ENCODE data around the gene IGF1R.
A peak's percentile ranks its signal among the peaks of the same experiment; 100 is the strongest.

Gene IGF1R

GRCh38 chr15:98647026-98647773, 1.1 kb upstream of the IGF1R start:
- DNase-seq (ENCODE audit: extremely low spot score, insufficient read length, low read depth) = no peak

DNA sequence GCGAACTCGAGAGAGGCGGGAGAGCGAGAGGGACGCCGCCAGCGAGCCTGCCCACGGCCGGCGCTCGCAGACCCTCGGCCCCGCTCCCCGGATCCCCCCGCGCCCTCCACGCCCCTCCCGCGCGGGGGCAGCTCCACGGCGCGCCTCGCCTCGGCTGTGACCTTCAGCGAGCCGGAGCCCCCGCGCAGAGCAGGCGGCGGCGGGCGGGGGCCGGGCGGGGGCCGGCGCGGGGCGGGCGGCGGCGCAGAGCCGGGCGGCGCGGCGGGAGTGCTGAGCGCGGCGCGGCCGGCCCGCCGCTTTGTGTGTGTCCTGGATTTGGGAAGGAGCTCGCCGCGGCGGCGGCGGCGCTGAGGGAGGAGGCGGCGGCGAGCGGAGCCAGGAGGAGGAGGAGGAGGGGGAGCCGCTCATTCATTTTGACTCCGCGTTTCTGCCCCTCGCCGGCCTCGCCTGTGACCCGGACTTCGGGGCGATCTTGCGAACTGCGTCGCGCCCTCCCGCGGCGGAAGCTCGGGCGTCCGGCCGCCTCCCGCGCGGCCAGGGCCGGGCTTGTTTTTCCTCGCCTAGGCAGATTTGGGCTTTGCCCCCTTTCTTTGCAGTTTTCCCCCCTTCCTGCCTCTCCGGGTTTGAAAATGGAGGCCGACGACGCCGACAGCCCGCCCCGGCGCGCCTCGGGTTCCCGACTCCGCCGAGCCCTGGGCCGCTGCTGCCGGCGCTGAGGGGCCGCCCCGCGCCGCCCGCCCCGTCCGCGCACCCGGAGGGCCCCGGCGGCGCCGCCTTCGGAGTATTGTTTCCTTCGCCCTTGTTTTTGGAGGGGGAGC, 524 bp downstream of the IGF1R start:
- FAIRE-seq (no peak), DNase-seq (ENCODE audit: extremely low spot score, insufficient read length, low read depth) (no peak)

More at GRCh38 chr15:98647026-98647773, 1.1 kb upstream of the IGF1R start:
- no peak for FAIRE-seq

- no peak for DNase-seq (ENCODE audit: extremely low spot score, insufficient read length, low read depth)
- no peak for FAIRE-seq
Observed at GRCh38 chr15:98649472-98650416, 1.4 kb downstream of the IGF1R start.

- FAIRE-seq (no peak), DNase-seq (ENCODE audit: extremely low spot score, insufficient read length, low read depth) (no peak)
Observed at GRCh38 chr15:98650417-98651035, 2.2 kb downstream of the IGF1R start.

DNA sequence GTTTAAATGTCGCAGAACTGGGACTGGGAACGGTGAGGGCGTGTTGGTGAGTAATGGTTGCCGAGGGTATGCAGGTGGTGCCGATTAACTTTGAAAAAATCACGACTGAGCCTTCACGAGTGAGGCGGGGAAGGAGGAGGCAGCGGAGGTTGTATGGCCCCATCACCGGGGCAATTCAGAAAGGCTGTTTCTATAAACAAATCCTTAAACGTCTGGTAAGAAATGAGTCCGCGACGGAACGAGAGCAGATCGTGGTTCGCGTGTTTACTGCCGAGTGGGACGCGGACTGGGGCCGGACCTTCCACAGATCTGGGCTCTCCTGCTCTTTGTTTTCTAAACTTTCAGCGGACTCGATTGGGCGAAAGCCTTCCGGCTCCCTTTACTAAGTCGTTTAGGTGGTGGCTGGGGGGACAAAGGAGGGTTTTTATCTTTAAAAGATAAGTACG, 2.7 kb downstream of the IGF1R start:
- FAIRE-seq (no peak), DNase-seq (ENCODE audit: extremely low spot score, insufficient read length, low read depth) (no peak)

- DNase-seq (ENCODE audit: extremely low spot score, insufficient read length, low read depth) (no peak), FAIRE-seq (no peak)
Observed at GRCh38 chr15:98651581-98652220, 3.4 kb downstream of the IGF1R start.

DNA sequence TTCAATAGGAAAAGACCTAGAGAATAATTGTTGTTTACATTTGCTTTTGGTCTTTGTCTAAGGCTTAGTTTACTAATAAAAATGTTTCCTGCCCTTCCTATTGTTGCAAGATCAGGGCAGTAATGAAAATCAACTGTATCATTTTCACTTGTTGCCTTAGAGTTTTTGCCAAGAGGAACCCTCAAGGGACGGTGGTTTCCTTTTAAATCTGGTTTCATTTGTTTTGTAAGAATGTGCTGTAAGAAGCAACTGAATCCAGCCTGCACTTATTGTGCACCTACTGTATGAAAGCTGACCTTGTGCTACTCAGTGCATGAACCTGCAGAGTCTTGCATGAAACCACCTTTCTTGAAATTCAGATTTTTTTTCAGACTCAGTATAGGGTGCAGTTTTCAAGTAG, 5.3 kb downstream of the IGF1R start:
- FAIRE-seq (no peak), DNase-seq (ENCODE audit: extremely low spot score, insufficient read length, low read depth) (no peak)

GRCh38 chr15:98654790-98655360, 6.5 kb downstream of the IGF1R start:
- FAIRE-seq = no peak
- no peak for DNase-seq (ENCODE audit: extremely low spot score, insufficient read length, low read depth)

GRCh38 chr15:98655732-98656131, 7.4 kb downstream of the IGF1R start:
- FAIRE-seq (no peak), DNase-seq (ENCODE audit: extremely low spot score, insufficient read length, low read depth) (no peak)

DNA sequence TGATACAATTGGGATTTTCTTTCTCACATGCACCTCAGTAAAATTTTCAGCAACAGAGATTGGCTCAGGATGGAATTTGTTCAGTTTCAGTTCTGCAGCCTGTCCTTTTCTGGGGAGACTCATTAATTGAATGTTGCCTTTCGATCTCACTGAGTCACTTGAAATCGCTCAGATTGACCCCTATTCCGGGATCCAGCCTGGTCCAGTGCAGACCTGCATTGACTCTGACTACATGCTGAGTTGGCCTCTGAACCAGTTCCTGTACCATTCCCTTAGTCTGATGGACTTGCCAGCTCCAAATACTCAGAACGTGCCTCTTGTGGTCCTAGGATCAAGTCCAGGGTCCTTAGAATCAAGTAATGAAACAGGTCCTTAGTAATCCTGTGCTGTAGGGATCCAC, 9.4 kb downstream of the IGF1R start:
- FAIRE-seq = no peak
- DNase-seq (ENCODE audit: extremely low spot score, insufficient read length, low read depth) = no peak

DNA sequence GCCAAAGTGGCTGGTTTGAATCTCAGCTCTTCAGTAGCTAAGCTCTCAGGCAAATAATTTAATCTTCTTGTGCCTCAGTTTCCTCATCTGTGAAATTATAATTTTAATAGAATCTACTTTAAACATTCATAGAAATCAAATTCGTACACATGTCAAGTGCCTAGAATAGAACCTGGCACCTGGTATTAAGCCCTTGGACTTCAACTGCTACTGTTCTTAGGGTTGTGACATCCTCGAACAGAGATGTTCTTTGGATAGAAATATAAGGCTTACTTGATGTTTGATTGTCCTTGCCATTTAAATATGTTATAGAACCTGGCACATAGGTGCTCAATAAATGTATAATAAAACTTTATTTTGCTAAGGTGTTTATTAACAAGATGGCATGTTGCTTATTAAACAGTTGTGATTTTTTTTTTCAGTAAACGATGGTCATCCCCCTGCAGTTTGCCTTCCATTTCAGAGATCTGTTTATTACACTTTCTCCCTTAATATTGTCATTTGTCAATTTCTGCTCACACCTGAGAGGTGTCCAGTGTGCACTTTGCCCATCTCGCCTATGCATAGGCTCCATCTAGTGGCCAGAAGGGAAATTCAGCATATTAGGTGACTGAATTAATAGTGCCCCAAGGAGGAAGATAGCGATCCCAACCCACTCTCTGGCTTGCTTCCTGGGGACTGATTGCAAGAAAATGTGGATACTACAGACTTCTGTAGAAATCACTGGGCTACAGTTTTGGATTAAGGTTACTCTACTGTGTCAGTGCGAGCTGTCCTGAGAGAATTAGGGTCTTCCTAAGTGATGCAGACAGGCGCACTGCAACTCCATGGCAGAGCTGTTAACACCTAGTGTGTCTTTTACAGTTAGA, 10.7 kb downstream of the IGF1R start:
- FAIRE-seq = peak; percentile 56
- no peak for DNase-seq (ENCODE audit: extremely low spot score, insufficient read length, low read depth)

DNA sequence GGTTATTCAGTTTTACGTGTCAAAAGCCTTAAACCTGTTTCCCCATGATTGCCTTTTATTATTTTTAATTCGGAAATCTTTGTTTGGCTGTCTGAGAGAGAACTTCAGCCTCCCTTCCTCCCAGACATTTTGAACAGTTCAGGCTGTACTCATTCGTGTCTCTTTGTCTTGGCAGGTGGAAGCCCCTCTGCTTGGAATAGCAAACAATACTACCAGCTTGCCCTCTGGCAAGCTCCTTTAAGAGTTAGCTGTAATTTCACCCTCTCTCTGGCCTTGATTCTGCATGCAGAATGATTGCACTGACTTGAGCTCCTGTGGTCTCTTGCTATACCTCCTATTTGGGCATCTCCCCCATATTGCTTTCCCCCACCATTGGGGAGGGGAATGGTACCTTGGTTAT, 11.7 kb downstream of the IGF1R start:
- no peak for FAIRE-seq
- DNase-seq (ENCODE audit: extremely low spot score, insufficient read length, low read depth) = no peak

DNA sequence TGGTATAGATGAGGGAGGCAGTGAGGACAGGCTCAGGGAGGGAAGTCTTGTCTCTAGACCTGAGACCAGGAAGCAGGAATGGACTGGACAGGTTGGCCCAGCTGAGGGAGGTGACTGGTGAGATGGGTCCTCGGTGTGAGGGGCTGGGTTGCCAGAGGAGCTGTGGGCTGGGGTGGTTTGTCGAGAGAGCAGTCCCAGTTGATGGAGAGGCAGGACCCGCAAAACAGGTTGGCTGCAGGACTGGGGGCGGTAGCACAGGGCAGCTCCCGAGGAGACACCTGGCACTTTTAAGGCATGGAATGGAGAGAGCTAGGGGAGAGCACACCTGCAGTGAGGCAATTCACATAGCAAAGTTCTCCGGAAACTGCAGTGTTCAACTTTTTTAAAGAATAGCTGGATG, 14.7 kb downstream of the IGF1R start:
- FAIRE-seq = no peak
- no peak for DNase-seq (ENCODE audit: extremely low spot score, insufficient read length, low read depth)

- FAIRE-seq (no peak), DNase-seq (ENCODE audit: extremely low spot score, insufficient read length, low read depth) (no peak)
Observed at GRCh38 chr15:98663606-98664005, 15.3 kb downstream of the IGF1R start.

DNA sequence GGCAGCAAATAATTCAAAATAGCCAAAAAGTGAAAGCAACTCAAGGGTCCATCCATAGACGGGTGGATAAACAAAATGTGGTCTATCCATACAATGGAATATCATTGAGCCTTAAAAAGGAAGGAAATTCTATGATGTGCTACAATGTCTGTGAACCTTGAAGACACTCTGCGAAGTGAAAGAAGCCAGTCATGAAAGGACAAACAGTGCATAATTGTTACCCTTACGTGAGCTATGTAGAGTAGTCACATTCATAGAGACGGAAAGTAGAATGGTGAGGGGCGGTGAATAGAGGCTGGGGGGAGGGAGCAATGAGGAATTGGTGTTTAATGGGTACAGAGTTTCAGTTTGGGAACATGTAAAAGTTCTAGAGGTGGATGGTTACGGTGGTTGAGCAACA, 18.1 kb downstream of the IGF1R start:
- no peak for FAIRE-seq
- DNase-seq (ENCODE audit: extremely low spot score, insufficient read length, low read depth) = no peak

GRCh38 chr15:98666841-98667240, 18.5 kb downstream of the IGF1R start:
- no peak for DNase-seq (ENCODE audit: extremely low spot score, insufficient read length, low read depth)
- FAIRE-seq = no peak

GRCh38 chr15:98667521-98668179, 19.3 kb downstream of the IGF1R start:
- DNase-seq (ENCODE audit: extremely low spot score, insufficient read length, low read depth) (no peak), FAIRE-seq (no peak)

Data from GM18507 (cell line).